T-helper 2 cell treated with Interferon-gamma antibody and Interleukin-4, amounts not matched to agents 100 ng/mL and 5 ng/mL, for 36 hours (primary cell): ENCODE measurements around the gene RBSN. TPM values are rescaled to one million over a fixed set of nuclear protein-coding genes. Genes with fewer than 3 reads are reported as not detected.

Experiments
- intact Hi-C: fragments of 100-400 bp; cut with micrococcal nuclease; formaldehyde crosslinking; loops from one replicate; pipeline ENCODE4 v1.15.1; 2023
- total RNA-seq: library from RNA; stranded (reverse); gene quantifications from 2 replicates; pipeline ENCODE4 v1.2.3, GENCODE V29; 2022

RBSN gene
- total RNA-seq, 1 donor from 2014 or later: 19.1 TPM

DNA sequence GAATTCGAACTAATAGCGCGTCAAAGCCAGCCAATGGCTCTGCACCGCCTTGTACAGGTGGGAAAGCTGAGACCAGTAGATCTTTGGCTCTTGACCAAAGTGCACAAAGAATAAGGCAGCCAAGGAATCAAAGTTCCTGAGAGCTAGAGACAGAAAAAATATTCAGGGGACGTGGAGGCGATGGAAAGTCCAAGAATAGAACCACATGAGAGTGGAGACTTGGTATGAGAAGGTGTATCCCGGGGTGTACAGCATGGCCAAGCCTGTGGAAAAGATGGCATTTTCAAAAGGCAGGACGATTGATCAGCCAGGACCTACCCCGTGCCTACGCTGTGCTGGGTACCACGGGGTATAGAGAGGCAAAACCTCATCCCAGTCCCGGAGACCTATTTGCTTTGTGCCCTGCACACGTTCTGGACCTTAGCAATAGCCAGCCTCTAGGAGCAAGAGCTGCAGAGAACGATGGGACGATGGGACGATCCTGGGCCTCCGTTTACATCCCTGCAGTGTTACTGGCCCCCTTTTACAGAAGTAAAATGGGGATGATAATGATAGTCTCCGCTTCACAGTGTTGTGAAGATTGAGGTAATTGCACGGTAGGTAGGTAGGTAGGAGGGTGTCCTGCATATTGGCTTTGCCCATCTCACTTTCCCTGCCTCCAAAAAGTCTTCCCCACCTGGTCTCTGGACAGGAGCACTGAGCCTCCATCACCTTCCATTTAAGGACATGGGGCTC, 583 bp upstream of the RBSN start:
- intact Hi-C loops: loop anchor here (1.0 to 2.0 kb wide), 4 partner anchors 34 to 1165 kb away; partner anchors contain the start of genes BTD, DPH3, HACL1 and MRPS25

DNA sequence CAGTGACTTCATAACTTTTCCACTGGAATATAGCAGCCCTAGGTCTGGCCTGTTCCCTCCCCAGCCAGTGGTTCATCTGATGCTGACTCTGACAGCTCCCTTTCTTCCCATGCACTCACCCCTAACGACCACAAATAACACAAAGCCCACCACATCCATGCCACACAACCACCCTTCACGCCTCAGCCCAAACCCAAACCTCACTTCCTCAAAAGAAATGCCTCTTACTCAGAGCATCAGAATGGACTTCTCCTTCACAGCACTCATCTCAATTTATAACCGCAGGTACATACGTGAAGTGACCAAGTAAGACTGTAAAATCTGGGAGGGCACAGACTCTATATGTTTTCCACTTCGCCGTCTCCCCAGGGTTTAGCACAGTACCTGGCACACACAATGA, 1.1 kb downstream of the RBSN start:
- intact Hi-C loops: loop anchor here (1.0 to 2.0 kb wide), 3 partner anchors 108 to 1167 kb away; partner anchors contain the start of genes CAPN7, CCDC174, DPH3 and OXNAD1

DNA sequence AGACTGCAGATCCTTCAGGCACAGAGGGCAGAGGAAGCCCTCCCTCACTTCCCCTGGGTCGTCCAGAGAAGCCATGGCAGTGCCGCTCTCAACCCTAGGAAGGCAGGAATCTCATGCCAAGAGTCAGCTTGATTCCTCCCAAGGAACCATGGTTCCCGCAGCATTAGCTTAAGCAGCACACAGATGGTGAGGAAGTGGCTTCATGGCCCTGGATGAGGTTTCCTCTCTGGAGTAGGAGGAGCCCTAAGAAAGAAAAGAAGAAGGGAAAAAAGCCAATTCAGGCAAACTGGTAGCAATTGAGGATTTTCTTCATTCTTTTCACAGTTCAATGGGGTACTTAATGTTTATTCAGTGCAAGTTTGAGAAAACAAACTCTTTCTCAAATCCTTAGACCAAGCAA, 2.9 kb downstream of the RBSN start:
- intact Hi-C loops: no loop called here

DNA sequence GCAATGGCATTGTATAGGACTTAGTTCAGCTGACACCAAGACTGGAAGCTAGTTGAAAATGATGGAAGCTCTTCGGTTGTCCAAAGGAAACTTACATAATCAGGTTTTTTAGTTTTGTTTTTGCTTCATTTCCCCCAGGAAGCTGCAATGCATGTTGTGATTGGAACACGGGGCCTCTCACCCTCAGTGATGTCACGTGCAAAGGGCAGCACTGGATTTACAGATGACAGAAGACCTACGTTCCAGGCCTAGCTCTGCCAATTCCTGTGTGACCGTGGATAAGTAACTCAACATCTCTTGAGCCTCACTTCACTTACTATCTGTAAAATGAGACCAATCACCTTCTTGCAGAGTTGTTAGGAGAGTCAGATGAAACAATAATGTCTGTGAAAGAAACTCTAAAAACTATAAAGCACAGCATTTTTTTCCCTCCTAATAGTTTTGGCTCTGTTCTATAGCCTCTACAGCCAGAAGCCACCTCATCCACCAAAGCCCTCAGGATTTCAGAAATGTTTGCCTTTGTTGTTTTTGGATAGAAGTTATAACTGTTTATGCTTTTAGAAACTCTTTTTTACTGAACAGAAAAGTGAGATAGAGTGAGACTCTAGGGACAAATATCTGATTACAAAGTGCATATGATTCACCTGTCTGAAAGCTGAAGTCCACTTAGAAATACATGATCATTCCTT, 4.6 kb downstream of the RBSN start:
- intact Hi-C loops: no loop called here

DNA sequence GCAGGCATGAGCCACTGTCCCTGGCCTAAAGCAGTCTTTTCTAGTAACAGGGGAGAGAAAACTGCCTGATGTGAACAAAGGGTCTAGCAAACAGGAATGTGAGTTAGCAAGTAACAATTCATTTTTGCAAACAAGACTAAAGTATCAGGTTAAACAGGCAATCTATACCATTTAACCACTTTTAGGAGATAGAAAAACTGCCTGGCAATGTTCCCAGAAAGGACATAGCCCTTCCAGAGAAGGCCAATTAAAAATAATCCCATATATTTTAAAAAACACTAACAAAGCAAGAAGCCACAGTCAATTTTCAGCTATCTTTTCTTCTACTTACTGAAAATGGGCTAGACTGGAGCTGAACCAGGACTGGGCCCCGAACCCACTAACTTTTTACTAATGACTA, 6.3 kb downstream of the RBSN start:
- intact Hi-C loops: no loop called here

DNA sequence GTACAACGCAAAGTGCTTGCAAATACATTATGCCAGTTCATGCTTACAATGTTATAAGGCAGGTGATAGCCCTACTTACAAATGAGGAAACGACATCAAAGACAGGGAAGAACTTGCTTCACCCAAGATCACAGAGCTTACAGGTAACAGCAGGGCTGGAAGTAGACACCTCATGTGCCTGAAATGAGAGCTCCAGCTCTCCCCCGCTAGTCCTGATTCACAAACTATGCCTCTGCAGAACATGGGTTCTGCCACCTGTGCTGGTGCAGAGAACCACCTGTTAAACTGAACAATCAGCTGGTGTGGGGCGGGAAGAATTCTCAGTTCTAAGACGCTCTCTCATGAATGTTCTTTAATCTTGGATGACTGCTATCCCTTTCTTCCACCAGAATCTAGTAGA, 7.4 kb downstream of the RBSN start:
- intact Hi-C loops: no loop called here

DNA sequence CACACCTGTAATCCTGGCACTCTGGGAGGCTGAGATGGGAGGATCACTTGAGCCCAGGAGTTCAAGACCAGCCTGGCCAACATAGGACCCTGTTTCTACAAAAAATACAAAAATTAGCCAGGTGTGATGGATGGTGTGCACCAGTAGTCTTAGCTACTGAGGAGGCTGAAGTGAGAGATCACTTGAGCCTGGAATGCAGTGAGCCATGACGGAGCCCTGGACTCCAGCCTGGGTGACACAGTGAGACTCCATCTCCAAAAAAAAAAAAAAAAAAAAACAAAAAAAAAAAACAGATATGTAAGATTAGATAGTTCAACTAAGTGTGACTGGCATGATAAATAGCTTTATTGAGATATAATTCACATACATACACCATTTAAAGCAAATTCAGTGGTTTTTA, 9.7 kb downstream of the RBSN start:
- intact Hi-C loops: no loop called here

DNA sequence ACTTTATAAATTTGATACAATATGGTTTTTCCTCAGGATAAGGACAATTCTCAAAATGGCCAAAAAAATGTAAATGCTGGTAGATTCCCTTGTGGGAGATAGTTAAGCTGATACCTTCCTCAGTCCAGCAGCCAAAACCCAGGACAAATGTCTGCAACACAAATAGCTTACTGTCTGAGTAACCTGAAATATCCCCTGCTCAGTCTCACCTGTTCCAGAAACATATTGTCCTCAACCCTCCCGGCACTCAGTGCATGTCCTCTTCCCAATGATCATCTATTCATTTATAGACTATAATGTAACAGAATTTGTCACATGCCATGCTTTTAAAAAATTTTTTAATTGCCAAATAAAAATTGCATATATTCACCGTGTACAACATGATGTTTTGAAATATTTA, 12.2 kb downstream of the RBSN start:
- intact Hi-C loops: no loop called here

DNA sequence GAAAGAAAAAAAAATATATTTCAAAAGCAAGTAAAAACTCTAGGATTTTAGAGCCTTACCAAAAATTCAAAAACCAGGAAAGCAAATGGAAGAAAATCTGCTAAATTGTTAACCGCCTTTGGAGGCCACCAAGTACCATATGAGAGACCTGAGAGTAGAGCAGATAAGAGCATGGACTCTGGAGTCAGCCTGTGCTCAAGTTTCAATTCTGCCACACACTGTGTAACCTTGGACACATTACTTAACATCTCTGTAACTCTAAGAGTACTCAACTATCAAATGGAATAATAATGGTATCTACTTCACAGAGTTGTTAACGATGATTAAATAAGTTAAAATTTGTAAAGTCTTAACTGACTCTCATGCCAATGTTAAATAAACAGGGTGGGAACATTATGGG, 12.7 kb downstream of the RBSN start:
- intact Hi-C loops: no loop called here

DNA sequence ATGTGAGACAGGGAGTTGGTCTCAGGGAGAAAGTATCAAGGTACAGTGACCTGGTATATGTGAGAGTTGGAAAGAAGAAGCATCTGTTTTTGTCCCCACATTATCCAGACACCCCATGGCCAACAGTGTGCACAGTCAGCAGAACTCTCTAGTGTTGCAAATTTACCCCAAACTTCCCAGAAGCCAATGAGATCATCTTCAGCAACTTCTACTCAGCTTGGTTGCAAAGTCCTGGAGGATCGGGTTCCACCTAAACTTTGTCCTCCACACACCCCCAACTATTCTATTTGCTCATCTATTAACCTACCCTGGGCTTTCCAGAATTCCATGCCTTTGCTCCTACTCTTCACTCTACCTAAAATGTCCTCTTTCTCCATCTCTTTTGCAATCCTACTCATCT, 15.7 kb downstream of the RBSN start:
- intact Hi-C loops: no loop called here

DNA sequence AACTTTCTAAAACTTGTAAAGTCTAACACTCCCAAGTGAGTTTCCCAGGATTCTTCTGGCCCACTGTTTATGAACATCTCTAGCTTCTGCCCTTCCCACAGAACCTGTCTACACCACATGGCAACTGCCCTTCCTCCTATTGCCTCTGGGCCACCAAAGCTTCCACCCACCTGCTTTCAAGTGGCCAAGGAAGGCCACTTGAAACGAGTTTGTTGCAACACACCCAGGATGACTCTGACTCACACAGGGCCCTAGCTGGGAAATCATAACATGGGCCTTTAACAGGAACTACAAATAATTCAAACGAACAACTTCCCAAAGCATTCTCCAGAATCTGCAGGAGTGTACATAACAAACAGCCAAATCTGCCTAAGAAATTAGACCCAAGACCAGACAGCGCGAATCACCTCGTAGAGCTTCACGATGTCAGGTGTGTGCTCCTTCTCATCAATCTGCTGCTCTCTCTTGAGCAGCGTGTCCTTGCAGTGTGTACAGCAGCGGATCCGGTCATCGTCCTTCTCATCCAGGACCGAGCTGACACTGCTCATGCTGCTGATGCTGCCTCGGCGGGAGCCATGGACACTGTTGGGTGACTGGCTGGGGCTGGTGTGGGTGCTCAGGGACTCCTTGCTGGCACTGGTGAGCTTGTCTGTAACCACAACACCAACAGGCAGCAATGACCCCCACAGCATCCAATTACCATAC, 16.8 kb downstream of the RBSN start:
- intact Hi-C loops: no loop called here

DNA sequence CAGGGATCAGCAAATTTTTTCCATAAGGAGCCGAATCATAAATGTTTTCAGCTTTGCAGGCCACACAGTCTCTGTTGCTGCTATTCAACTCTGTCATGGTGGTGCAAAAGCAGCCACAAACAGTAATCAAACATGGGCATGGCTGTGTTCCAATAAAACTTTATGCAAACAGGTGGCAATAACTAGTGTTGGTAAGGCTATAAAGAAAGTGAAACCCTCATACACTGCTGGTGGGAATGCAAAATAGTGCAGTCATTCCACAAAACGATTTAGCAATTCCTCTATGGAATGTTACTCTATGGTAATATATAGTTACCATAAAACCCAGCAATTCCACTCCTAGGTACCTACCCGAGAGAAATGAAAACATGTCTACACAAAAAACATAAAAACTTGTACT, 19.9 kb downstream of the RBSN start:
- intact Hi-C loops: no loop called here

DNA sequence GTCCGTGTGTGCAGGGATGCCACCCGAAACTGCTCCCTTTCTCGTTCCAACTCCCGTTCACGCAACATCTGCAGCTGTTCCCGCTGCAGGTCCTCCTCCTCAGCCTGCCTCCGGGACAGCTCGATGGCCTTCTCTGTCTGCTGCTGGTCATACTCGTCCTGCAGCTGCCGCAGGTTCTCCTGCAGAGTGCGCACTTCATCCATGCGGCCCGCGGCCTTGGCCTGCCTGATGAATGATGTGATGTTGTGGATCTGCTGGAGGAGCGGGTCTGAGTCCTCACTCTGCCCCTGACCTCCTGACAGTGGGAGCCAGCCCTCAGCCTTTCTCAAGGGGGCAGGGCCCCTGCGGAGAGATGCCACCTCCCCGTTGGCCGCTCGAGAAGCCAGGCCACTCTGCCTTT, 24.4 kb downstream of the RBSN start:
- intact Hi-C loops: no loop called here

DNA sequence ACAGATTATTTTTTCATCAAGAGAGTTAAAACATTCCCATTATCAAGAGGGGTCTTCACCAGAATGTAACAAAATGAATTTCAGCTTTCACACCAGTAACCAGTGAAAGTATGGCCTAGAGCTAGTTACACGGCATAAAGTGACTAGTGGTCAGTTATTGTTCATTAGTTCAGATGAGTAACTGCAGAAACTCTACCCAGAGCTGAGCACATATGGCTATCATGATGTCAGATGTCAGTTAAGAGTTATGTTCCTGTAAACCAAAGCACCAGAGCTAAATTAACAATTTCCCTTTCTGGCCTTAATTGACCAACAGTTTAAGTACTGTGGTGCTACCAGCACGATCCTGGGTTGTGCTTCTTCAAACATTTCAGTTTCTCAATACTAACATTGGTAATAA, 27.2 kb downstream of the RBSN start:
- intact Hi-C loops: no loop called here

DNA sequence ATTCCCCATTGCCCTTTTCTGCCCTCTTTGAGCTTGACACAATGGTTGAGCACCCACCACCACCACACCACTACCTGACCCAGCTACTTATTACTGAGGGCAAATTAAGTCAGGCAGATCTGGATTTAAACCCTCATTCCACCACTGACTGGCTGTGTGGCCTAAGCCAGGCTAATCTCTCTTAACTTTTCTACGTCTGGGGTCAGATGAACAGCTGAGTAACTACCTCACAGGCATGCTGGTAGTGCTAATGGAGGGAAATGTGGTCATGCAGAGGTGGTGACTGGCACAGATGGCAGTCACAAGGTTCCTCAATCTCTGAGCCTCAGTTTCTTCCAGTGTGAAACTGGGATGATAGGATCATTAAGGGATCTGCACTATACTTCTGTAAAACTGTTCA, 29.5 kb downstream of the RBSN start:
- intact Hi-C loops: no loop called here

DNA sequence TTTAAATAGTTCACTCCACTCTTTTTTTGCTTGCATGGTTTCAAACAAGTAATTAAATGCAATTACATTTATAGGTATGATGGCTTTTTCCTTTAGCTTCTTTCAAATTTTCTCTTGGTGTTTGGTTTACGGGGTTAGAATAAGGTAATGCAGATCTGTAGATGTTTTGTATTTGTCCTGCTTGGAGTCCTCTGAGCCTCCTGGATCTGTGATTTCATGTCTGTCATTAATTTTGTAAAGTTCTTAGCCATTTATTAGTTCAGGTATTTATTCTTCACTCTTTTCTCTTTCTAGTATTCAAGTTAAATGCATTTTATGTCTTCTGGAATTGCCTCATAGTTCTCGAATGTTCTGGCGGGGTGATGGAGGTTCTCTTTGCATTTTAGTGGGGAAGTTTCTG, 32.5 kb downstream of the RBSN start:
- intact Hi-C loops: no loop called here

DNA sequence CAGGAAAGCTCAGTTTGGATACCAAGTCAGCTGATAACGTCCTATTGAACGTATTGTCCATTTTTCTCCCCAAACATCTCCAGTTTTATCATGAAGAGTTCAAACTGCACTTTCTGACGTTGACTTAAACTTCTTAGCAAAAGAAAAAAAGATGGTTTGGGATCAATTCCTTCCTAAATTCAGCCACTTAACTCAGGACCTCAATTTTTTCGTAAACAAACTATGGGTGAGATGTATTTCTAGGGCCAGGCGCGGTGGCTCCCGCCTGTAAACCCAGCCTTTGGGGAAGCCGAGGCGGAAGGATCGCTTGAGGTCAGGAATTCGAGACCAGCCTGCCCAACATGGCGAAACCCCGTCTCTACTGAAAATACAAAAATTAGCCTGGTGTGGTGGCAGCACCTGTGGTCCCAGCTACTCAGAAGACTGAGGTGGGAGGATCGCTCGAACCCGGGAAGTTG, 33.4 kb downstream of the RBSN start:
- intact Hi-C loops: loop anchor here (1.0 to 2.0 kb wide), 6 partner anchors 10 to 536 kb away; partner anchors contain the start of genes BTD, CCDC174, HACL1 and RBSN

DNA sequence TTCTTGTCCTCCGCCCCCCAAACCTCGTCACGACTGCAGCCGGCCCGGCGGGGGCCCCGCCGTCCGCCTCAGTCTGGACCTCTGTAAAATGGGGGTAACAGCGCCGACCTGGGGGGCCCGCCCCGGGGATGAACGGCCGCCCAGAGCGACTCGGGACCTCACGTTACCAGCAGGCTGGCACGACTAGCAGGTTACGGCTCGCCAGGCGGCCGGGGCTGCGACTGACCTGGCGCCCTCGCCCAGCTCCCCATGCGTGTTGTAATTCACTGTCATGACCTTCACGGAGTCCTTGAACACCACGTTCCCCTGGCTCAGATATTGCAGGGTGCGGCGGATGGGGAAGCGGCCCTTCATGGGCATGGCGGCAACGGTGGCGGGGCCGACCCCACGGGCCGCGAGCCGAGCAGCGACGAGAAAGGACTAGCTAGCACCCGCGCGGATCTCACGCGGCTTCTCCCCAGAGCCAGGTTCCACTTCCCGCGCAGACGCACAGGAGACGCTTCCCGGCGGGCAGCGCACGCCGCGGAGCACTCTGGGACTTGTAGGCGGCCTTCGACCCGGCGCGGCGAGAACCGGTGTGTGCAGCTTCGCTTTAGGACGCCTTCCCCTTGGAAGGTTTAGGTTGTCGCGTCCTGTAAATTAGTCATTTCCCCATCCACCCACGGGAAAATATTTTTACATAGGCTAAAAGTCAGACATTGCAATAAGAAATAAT, 34.0 kb downstream of the RBSN start, which contains the start of gene MRPS25:
MRPS25 (minus strand) TSS at position 481 of the 715 bp plus-strand sequence; CDS start at position 360, 121 bp downstream.
- intact Hi-C loops: loop anchor here (1.0 to 2.0 kb wide), 6 partner anchors 10 to 536 kb away; partner anchors contain the start of genes BTD, CCDC174, HACL1 and RBSN

DNA sequence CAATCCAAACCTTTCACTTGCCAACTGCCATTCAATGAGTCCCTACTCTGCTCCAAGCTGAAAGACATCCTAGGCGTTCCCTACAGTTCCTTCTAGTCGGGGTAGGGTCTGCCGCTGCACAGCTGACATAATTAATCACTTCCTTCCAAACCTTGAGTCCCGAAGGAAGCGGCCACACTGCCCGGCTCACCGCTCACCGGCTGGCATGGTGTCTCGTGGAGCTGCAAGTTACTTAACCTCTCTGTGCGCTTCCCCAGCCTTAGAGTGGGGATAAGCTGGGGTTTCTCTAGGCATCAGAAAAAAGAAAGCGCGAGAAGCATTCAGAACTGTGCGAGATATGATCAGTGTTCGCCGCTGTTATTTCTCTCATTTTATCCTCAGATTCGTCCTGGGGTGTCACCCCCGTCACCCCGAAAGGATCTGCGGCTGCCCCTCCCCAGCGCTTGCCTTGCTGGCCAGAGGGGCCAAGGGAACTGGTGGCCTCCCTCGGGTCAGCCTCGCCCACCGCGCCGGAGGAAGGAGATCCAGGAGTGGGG, 34.6 kb downstream of the RBSN start:
- intact Hi-C loops: loop anchor here (2.0 kb wide), 3 partner anchors 14 to 414 kb away; partner anchors contain the start of gene CCDC174

DNA sequence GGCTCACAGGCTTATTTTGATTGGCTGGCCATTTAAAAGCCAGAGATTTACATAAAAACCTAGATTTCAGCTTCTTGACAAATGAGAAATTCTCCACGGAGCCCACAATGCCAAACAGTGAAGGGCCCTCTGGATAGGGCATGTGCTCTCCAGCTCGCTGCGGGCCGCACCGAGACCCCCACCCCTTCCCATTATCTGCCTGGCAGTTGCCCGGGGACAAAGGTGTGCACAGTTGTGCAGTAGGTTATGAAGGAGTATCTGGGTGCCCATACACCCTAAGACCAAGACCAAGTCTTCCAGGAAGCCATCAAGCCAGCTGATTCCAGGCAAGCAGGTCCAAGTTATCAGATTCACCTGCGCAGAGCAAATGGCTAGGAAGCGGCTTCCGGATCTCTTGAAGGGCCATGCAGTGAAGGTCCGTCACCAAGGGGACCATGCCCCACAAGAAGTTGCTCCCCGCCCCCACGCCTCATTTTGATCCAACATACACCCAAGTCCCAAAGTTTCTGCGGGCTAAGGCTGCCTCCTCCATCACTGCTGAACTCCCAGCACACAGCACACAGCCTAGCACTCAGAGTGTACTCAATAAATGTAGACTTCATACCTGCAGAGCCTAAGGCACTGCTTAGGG, 35.2 kb downstream of the RBSN start:
- intact Hi-C loops: loop anchor here (2.0 kb wide), 3 partner anchors 13 to 413 kb away; partner anchors contain the start of gene CCDC174
